H1 (cell line): ENCODE measurements around the gene MINDY3. TPM values are rescaled to one million over a fixed set of nuclear protein-coding genes. Genes with fewer than 3 reads are reported as not detected.

Experiments used
- CTCF ChIA-PET: fragments of 300-600 bp; sonication (Branson Sonifier 250); formaldehyde crosslinking; loops from one replicate; lab custom pipeline; 2021; ENCODE audit not compliant: partially characterized antibody; lab: Charles Lee
- POLR2A ChIA-PET: fragments of 300-600 bp; sonication (Branson Sonifier 250); formaldehyde crosslinking; loops from one replicate; lab custom pipeline; 2021; ENCODE audit warnings: inconsistent platforms; ENCODE audit not compliant: partially characterized antibody; lab: Charles Lee
- DNase-seq, 2 experiments: peaks; one replicate each; pipeline versions ENCODE4 v3.0.0 to v3.0.0-alpha.2; 2010 to 2022; ENCODE audit warnings: low spot score in 2 of 2, low read depth in 1 of 2, mixed read lengths in 1 of 2
- FAIRE-seq: peaks from 2 replicates; lab custom pipeline; 2011; peaks lifted over from hg19 to GRCh38; lab: Jason Lieb, UNC
- H2AFZ ChIP-seq: 2 replicates; pipeline ENCODE4 v1.8.1; 2012; ENCODE audit warnings: low read length, inconsistent platforms
- H2AK5ac ChIP-seq: 2 replicates; pipeline ENCODE4 v1.6.1; 2013; ENCODE audit warnings: low read depth, low read length
- H2BK120ac ChIP-seq: replicated peaks from 2 replicates; pipeline ENCODE3; 2013; ENCODE audit warnings: low read depth, low read length, inconsistent platforms
- H2BK12ac ChIP-seq: 2 replicates; pipeline ENCODE4 v1.6.1; 2013; ENCODE audit warnings: low read depth, low read length
- H2BK15ac ChIP-seq: 2 replicates; pipeline ENCODE4 v1.6.1; 2013; ENCODE audit warnings: low read length
- H2BK20ac ChIP-seq: 2 replicates; pipeline ENCODE4 v1.6.1; 2013; ENCODE audit warnings: low read length
- H2BK5ac ChIP-seq: 2 replicates; pipeline ENCODE4 v1.6.1; 2013; ENCODE audit warnings: low read depth, low read length
- H3K14ac ChIP-seq: 2 replicates; pipeline ENCODE4 v1.6.1; 2013; ENCODE audit warnings: inconsistent platforms; ENCODE audit not compliant: insufficient read length
- H3K18ac ChIP-seq: 2 replicates; pipeline ENCODE4 v1.6.1; 2013; ENCODE audit warnings: low read length; ENCODE audit errors: extremely low read depth
- H3K23ac ChIP-seq: 2 replicates; pipeline ENCODE4 v1.6.1; 2013; ENCODE audit warnings: inconsistent platforms; ENCODE audit not compliant: insufficient read length
- H3K23me2 ChIP-seq: 2 replicates; pipeline ENCODE4 v1.6.1; 2013; ENCODE audit warnings: low read depth, low read length
- H3K27ac ChIP-seq: 2 replicates; pipeline ENCODE4 v1.6.1; 2011; ENCODE audit warnings: low read depth, low read length, inconsistent platforms
- H3K27me3 ChIP-seq, 4 experiments: replicated peaks in 1 of 4; 1 replicate in 1 of 4; 2 replicates in 3 of 4; pipeline versions ENCODE4 v1.6.1 to v1.8.1; 2011 to 2013; ENCODE audit warnings: low read length in 3 of 4, mild to moderate bottlenecking in 3 of 4, inconsistent platforms in 2 of 4, mixed read lengths in 2 of 4, moderate library complexity in 1 of 4; ENCODE audit not compliant: control insufficient read depth in 3 of 4, insufficient read depth in 3 of 4; ENCODE audit errors: extremely low read depth in 1 of 4
- H3K36me3 ChIP-seq, 4 experiments: 2 replicates each; pipeline versions ENCODE4 v1.6.1 to v1.8.1; 2011 to 2013; ENCODE audit warnings: mild to moderate bottlenecking in 4 of 4, low read length in 3 of 4, moderate library complexity in 2 of 4, control low read depth in 1 of 4, inconsistent platforms in 1 of 4; ENCODE audit not compliant: insufficient read depth in 4 of 4, control insufficient read depth in 2 of 4
- H3K4ac ChIP-seq: replicated peaks from 2 replicates; pipeline ENCODE3; 2013; ENCODE audit warnings: low read length, low read depth, mixed read lengths, inconsistent platforms; ENCODE audit not compliant: insufficient read length
- H3K4me1 ChIP-seq, 4 experiments: replicated peaks in 1 of 4; 1 replicate in 1 of 4; 2 replicates in 3 of 4; pipeline versions ENCODE4 v1.6.1 to v1.8.1; 2011 to 2013; ENCODE audit warnings: low read length in 3 of 4, inconsistent platforms in 2 of 4, mixed read lengths in 1 of 4; ENCODE audit not compliant: insufficient read depth in 4 of 4, control insufficient read depth in 3 of 4
- H3K4me2 ChIP-seq, 2 experiments: 2 replicates each; pipeline versions ENCODE4 v1.6.1 to v1.8.1; 2011 to 2013; ENCODE audit warnings: low read depth in 2 of 2, low read length in 2 of 2, control low read depth in 1 of 2, inconsistent platforms in 1 of 2, mild to moderate bottlenecking in 1 of 2; ENCODE audit not compliant: insufficient read depth in 1 of 2
- H3K4me3 ChIP-seq, 4 experiments: fragments of 200-600, 300-600 bp in 1 of 4; sonication (generic), shearing (Covaris generic), sonication (Bioruptor Twin) in 1 of 4; 2 replicates each; pipeline versions ENCODE4 v1.5.1 to v1.8.1; 2011 to 2016; ENCODE audit warnings: low read length in 4 of 4, low read depth in 3 of 4, control low read depth in 2 of 4, inconsistent platforms in 2 of 4, mild to moderate bottlenecking in 2 of 4, mixed read lengths in 1 of 4, moderate library complexity in 1 of 4; ENCODE audit not compliant: insufficient read depth in 2 of 4; ENCODE audit errors: extremely low read depth in 1 of 4
- H3K56ac ChIP-seq: replicated peaks from 2 replicates; pipeline ENCODE3; 2013; ENCODE audit warnings: low read depth, mild to moderate bottlenecking, mixed read lengths, low read length, inconsistent platforms; ENCODE audit not compliant: insufficient read length
- H3K79me1 ChIP-seq: 2 replicates; pipeline ENCODE4 v1.6.1; 2013; ENCODE audit warnings: low read depth, low read length, control low read depth
- H3K79me2 ChIP-seq, 2 experiments: 2 replicates each; pipeline versions ENCODE4 v1.6.1 to v1.8.1; 2012 to 2013; ENCODE audit warnings: low read length in 2 of 2, mild to moderate bottlenecking in 2 of 2, inconsistent platforms in 1 of 2; ENCODE audit not compliant: insufficient read depth in 2 of 2, control insufficient read depth in 1 of 2
- H3K9ac ChIP-seq, 4 experiments: replicated peaks in 1 of 4; 1 replicate in 1 of 4; 2 replicates in 3 of 4; pipeline versions ENCODE4 v1.6.1 to v1.8.1; 2011 to 2013; ENCODE audit warnings: low read depth in 3 of 4, low read length in 3 of 4, control low read depth in 2 of 4, mild to moderate bottlenecking in 2 of 4, moderate library complexity in 2 of 4, inconsistent platforms in 1 of 4; ENCODE audit errors: extremely low read depth in 1 of 4
- H3K9me3 ChIP-seq, 2 experiments: 2 replicates each; pipeline versions ENCODE4 v1.6.1 to v1.8.1; 2012 to 2013; ENCODE audit warnings: mild to moderate bottlenecking in 2 of 2, moderate library complexity in 2 of 2, control low read depth in 1 of 2, inconsistent platforms in 1 of 2, low read depth in 1 of 2, low read length in 1 of 2, mixed read lengths in 1 of 2; ENCODE audit not compliant: insufficient read depth in 2 of 2
- H4K20me1 ChIP-seq, 2 experiments: replicated peaks in 1 of 2; 2 replicates each; pipeline versions ENCODE3 to v1.8.1; 2011 to 2013; ENCODE audit warnings: inconsistent platforms in 2 of 2, low read length in 2 of 2, mild to moderate bottlenecking in 1 of 2; ENCODE audit not compliant: insufficient read depth in 2 of 2, control insufficient read depth in 1 of 2
- H4K5ac ChIP-seq: 2 replicates; pipeline ENCODE4 v1.6.1; 2013; ENCODE audit warnings: low read length, low read depth, mixed read lengths, inconsistent platforms; ENCODE audit not compliant: insufficient read length
- H4K8ac ChIP-seq: 2 replicates; pipeline ENCODE4 v1.8.0; 2013; ENCODE audit warnings: mild to moderate bottlenecking, moderate library complexity, low read length, inconsistent platforms; ENCODE audit not compliant: insufficient read depth; ENCODE audit errors: extremely low read depth
- H4K91ac ChIP-seq: replicated peaks from 2 replicates; pipeline ENCODE3; 2013; ENCODE audit warnings: low read length, mixed read lengths, inconsistent platforms; ENCODE audit not compliant: insufficient read length
- ATF3 ChIP-seq: IDR thresholded peaks from 2 replicates; pipeline ENCODE4 v1.6.1; 2011; ENCODE audit warnings: low read depth, mild to moderate bottlenecking, low read length; ENCODE audit not compliant: insufficient read depth
- BACH1 ChIP-seq: IDR thresholded peaks from 2 replicates; pipeline ENCODE4 v1.6.1; 2012; ENCODE audit warnings: low read length, improper control_type of control experiment
- CBX5 ChIP-seq: fragments of 300-800, 300-1000 bp; sonication (generic); IDR thresholded peaks from 2 replicates; pipeline ENCODE4 v1.7.1; 2016; ENCODE audit warnings: antibody characterized with exemption, low read length, low read depth
- KDM4A ChIP-seq: IDR thresholded peaks from one replicate; pipeline ENCODE4 v1.7.1; 2012; ENCODE audit warnings: low read depth, mild to moderate bottlenecking, moderate library complexity, low read length, inconsistent platforms; ENCODE audit not compliant: severe bottlenecking
- PHF8 ChIP-seq: fragments of 200-600 bp; sonication (generic); conservative IDR thresholded peaks from 2 replicates; pipeline ENCODE4 v1.7.1; 2012; ENCODE audit warnings: low read depth, mild to moderate bottlenecking, inconsistent platforms, low read length, moderate library complexity
- POU5F1 ChIP-seq: IDR thresholded peaks from 2 replicates; pipeline ENCODE4 v1.6.1; 2011; ENCODE audit warnings: low read depth, mild to moderate bottlenecking, low read length, moderate library complexity
- SIX5 ChIP-seq: IDR thresholded peaks from 2 replicates; pipeline ENCODE4 v1.6.1; 2011; ENCODE audit warnings: mild to moderate bottlenecking, low read depth, low read length
- TBP ChIP-seq: IDR thresholded peaks from 2 replicates; pipeline ENCODE4 v1.6.1; 2011; ENCODE audit warnings: low read depth, low read length, improper control_type of control experiment
- WGBS, 2 experiments: shearing (Covaris generic) in 1 of 2; methylation state at CpG; one replicate each; pipeline versions ENCODE4 v1.1.6 to v1.1.7; 2013 to 2015; ENCODE audit warnings: low lambda C conversion rate in 2 of 2, mixed read lengths in 2 of 2, inconsistent platforms in 1 of 2, low coverage in 1 of 2, missing lambda C conversion rate in 1 of 2; ENCODE audit not compliant: insufficient replicate concordance in 2 of 2, insufficient coverage in 1 of 2, insufficient read length in 1 of 2; ENCODE audit errors: extremely low coverage in 1 of 2, missing lambda C conversion rate in 1 of 2; 5-methylcytosine and 5-hydroxymethylcytosine counted together
- polyA plus RNA-seq, 7 experiments: library from polyadenylated mRNA; depleted of rRNA in 3 of 7; stranded (reverse) in 5 of 7; unstranded in 2 of 7; fragments of >200 nt in 5 of 7; fragments of 200-250 nt in 2 of 7; gene quantifications; 1 replicate in 5 of 7; 2 replicates in 1 of 7; 4 replicates in 1 of 7; pipeline versions ENCODE4 v1.2.1 to v1.2.3, GENCODE V29; 2011 to 2013; ENCODE audit warnings: missing spikeins in 2 of 7, mixed read lengths in 2 of 7
- total RNA-seq: library from RNA; stranded (reverse); fragmentation: NEBNext Ultra II Directional; extraction: Animal tissue kit (Norgen Biotek cat#: 25700); gene quantifications from 2 replicates; pipeline ENCODE4 v1.2.1, GENCODE V29; 2021

MINDY3 gene
- total and polyA plus RNA-seq, 2 of the 8 experiments (the other 6 are each of a cell fraction or from before 2014, with no cell fraction given): 4.6 to 13.6 TPM

- FAIRE-seq: no peak
- ChIA-PET CTCF (no interaction called here), POLR2A (no interaction called here)
- no peaks in the 10 kb centered on the region; a peak in 1 of 4 replicates for H3K79me2 ChIP-seq
- TF ChIP-seq KDM4A (no peak), ATF3 (no peak), CBX5 (no peak), BACH1 (no peak), PHF8 (no peak), SIX5 (no peak), POU5F1 (no peak), TBP (no peak)
- no peak overlapping the region for H3K27ac ChIP-seq
- no peak overlapping the region for H3K4me3 ChIP-seq
- H3K14ac ChIP-seq: no peak overlapping the region
- no peaks in the 10 kb centered on the region for H3K4me1 ChIP-seq
- no peak overlapping the region for H2AFZ ChIP-seq
- H3K23me2 ChIP-seq: no peaks in the 10 kb centered on the region
- H3K9me3 ChIP-seq: no peaks in the 10 kb centered on the region
- H3K4ac ChIP-seq: no peak overlapping the region
- no peak overlapping the region for H2BK20ac ChIP-seq
- H4K8ac ChIP-seq: no peak overlapping the region
- no peak overlapping the region for H2BK15ac ChIP-seq
- no peak overlapping the region for H3K23ac ChIP-seq
- H3K18ac ChIP-seq: no peak overlapping the region
- no peaks in the 10 kb centered on the region for H3K79me1 ChIP-seq
- H4K20me1 ChIP-seq: no peaks in the 10 kb centered on the region
- no peak overlapping the region for H2BK120ac ChIP-seq
- H3K9ac ChIP-seq: no peak overlapping the region
- H3K27me3 ChIP-seq: peaks cover 0 to 2% (median 0%) of the 10 kb centered on the region in 4 experiments; a peak in 1 of 7 replicates
- DNase-seq: no peak
- H4K91ac ChIP-seq: no peak overlapping the region
- H3K4me2 ChIP-seq: no peak overlapping the region
- 91% methylated on average over 4 of the region's 4 CpGs; no CpG with 5 or more reads in 1 of the 2 experiments for WGBS, 2 experiments
- H2AK5ac ChIP-seq: no peak overlapping the region
- no peak overlapping the region for H2BK5ac ChIP-seq
- no peak overlapping the region for H3K56ac ChIP-seq
- no peak overlapping the region for H4K5ac ChIP-seq
- H2BK12ac ChIP-seq: no peak overlapping the region
- no peaks in the 10 kb centered on the region for H3K36me3 ChIP-seq
These were observed 16.6 kb downstream of the MINDY3 start for GRCh38 chr10:15843695-15844094.
